HEK293 (cell line): ENCODE data around the gene VGLL3.

Experiments
- CTCF ChIP-seq: fragments of 450-650 bp; formaldehyde crosslinking; IDR thresholded peaks from 2 replicates; pipeline ENCODE4 v1.5.1; 2016; ENCODE audit warnings: missing biosample characterization, missing genetic modification characterization
- RBAK ChIP-seq: fragments of 450-650 bp; formaldehyde crosslinking; IDR thresholded peaks from 2 replicates; pipeline ENCODE4 v1.5.1; 2016; ENCODE audit warnings: missing biosample characterization, missing genetic modification characterization
- TCF7L2 ChIP-seq: IDR thresholded peaks from 2 replicates; pipeline ENCODE4 v1.6.1; 2011; ENCODE audit warnings: low read depth, mild to moderate bottlenecking, inconsistent platforms, low read length, moderate library complexity, borderline replicate concordance
- ZBTB20 ChIP-seq: fragments of 450-650 bp; formaldehyde crosslinking; IDR thresholded peaks from 2 replicates; pipeline ENCODE4 v1.5.1; 2016; ENCODE audit warnings: missing biosample characterization, missing genetic modification characterization
- ZBTB21 ChIP-seq: fragments of 450-650 bp; formaldehyde crosslinking; IDR thresholded peaks from 2 replicates; pipeline ENCODE4 v1.5.1; 2017; ENCODE audit warnings: missing biosample characterization, missing genetic modification characterization
- ZFP3 ChIP-seq: fragments of 450-650 bp; formaldehyde crosslinking; IDR thresholded peaks from 2 replicates; pipeline ENCODE4 v1.5.1; 2016; ENCODE audit warnings: low read depth, missing biosample characterization, missing genetic modification characterization
- ZNF112 ChIP-seq: fragments of 450-650 bp; formaldehyde crosslinking; IDR thresholded peaks from 2 replicates; pipeline ENCODE4 v1.5.0; 2017; ENCODE audit warnings: missing biosample characterization, missing genetic modification characterization
- ZNF274 ChIP-seq, 2 experiments: fragments of 200-500 bp in 1 of 2; fragments of 450-650 bp in 1 of 2; sonication (Bioruptor generic) in 1 of 2; formaldehyde crosslinking in 1 of 2; IDR thresholded peaks; 2 replicates each; pipeline versions ENCODE4 v1.5.1 to v1.6.1; 2014 to 2016; ENCODE audit warnings: borderline replicate concordance in 1 of 2, inconsistent platforms in 1 of 2, low read length in 1 of 2, missing biosample characterization in 1 of 2, missing genetic modification characterization in 1 of 2
- ZNF311 ChIP-seq: fragments of 450-650 bp; formaldehyde crosslinking; IDR thresholded peaks from 2 replicates; pipeline ENCODE4 v1.5.1; 2017; ENCODE audit warnings: missing biosample characterization, missing genetic modification characterization, borderline replicate concordance
- ZNF600 ChIP-seq: fragments of 450-650 bp; formaldehyde crosslinking; IDR thresholded peaks from 2 replicates; pipeline ENCODE4 v1.5.1; 2016; ENCODE audit warnings: missing biosample characterization, missing genetic modification characterization
- TF ChIP-seq, protein P1 (sequence below): fragments of 450-650 bp; formaldehyde crosslinking; optimal IDR thresholded peaks from 2 replicates; pipeline ENCODE3; 2016; ENCODE audit warnings: missing biosample characterization, mild to moderate bottlenecking, missing genetic modification characterization
- TF ChIP-seq, protein P2 (sequence below): fragments of 450-650 bp; formaldehyde crosslinking; IDR thresholded peaks from 2 replicates; pipeline ENCODE4 v1.5.1; 2016; ENCODE audit warnings: missing biosample characterization, missing genetic modification characterization
- TF ChIP-seq, protein P3 (sequence below): sonication (generic); formaldehyde crosslinking; IDR thresholded peaks from 2 replicates; pipeline ENCODE4 v1.8.1; 2022; ENCODE audit warnings: mild to moderate bottlenecking, moderate library complexity, missing genetic modification reagents

DNA sequence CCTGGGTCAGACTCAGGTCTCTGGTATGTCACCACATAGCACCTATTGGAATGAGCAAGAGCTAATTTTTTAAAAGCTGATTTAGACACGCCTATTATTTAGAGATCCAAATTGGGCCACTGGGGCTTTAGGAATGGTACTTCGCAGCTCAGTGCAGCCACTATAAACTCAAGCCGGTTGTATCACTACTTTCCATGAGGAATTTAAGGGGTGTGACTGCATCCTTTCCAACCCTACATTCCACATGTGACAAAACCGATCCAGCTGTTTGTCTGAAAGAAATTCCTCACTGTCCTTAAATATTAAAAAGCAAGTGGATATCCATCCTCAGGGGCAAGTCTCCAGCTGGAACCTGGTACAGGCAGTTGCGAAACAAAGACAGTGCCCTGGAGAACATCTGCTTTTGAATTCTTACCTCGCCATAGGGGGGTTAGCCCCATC, 12.8 kb downstream of the VGLL3 start:
- TF ChIP-seq CTCF (tag by site-specific recombination) (no peak), ZFP3 (tag by site-specific recombination) (no peak), ZNF311 (tag by site-specific recombination) (no peak), ZNF274 (IDR thresholded peaks at IDR 0.05; ENCODE audit: low read length) (no peak), ZNF274 (tag by site-specific recombination; IDR thresholded peaks at IDR 0.05; ENCODE audit: borderline replicate concordance) (no peak), ZBTB21 (tag by site-specific recombination) (no peak), RBAK (no peak), ZBTB20 (tag by site-specific recombination) (no peak), ZNF600 (tag by site-specific recombination) (no peak), TCF7L2 (no peak), ZNF112 (tag by site-specific recombination) (no peak)
- TF ChIP-seq, protein P1, sequence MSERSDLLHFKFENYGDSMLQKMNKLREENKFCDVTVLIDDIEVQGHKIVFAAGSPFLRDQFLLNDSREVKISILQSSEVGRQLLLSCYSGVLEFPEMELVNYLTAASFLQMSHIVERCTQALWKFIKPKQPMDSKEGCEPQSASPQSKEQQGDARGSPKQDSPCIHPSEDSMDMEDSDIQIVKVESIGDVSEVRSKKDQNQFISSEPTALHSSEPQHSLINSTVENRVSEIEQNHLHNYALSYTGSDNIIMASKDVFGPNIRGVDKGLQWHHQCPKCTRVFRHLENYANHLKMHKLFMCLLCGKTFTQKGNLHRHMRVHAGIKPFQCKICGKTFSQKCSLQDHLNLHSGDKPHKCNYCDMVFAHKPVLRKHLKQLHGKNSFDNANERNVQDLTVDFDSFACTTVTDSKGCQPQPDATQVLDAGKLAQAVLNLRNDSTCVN (tag by site-specific recombination), result no peak
- TF ChIP-seq, protein P2, sequence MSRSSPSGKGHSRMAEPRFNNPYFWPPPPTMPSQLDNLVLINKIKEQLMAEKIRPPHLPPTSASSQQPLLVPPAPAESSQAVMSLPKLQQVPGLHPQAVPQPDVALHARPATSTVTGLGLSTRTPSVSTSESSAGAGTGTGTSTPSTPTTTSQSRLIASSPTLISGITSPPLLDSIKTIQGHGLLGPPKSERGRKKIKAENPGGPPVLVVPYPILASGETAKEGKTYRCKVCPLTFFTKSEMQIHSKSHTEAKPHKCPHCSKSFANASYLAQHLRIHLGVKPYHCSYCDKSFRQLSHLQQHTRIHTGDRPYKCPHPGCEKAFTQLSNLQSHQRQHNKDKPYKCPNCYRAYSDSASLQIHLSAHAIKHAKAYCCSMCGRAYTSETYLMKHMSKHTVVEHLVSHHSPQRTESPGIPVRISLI, result no peak
- TF ChIP-seq, protein P3, sequence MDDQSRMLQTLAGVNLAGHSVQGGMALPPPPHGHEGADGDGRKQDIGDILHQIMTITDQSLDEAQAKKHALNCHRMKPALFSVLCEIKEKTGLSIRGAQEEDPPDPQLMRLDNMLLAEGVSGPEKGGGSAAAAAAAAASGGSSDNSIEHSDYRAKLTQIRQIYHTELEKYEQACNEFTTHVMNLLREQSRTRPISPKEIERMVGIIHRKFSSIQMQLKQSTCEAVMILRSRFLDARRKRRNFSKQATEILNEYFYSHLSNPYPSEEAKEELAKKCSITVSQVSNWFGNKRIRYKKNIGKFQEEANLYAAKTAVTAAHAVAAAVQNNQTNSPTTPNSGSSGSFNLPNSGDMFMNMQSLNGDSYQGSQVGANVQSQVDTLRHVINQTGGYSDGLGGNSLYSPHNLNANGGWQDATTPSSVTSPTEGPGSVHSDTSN (CRISPR knock-in tag), result no peak
